Rectal smooth muscle tissue (tissue), 1 donor: ENCODE results near the gene SARNP.
"Not testable (repeated sequence)": the region's sequence is repeated elsewhere in the genome, so short reads cannot be mapped to it uniquely, and the experiment has no call there.

ENCODE experiments used
- H3K27ac ChIP-seq: one replicate; pipeline ENCODE4 v1.7.0; 2013; ENCODE audit warnings: low read depth, low read length, inconsistent platforms
- H3K27me3 ChIP-seq: one replicate; pipeline ENCODE4 v1.7.0; 2013; ENCODE audit warnings: low read length; ENCODE audit not compliant: control insufficient read depth, insufficient read depth
- H3K36me3 ChIP-seq: one replicate; pipeline ENCODE4 v1.7.0; 2013; ENCODE audit warnings: low read length; ENCODE audit not compliant: control insufficient read depth, insufficient read depth
- H3K4me1 ChIP-seq: one replicate; pipeline ENCODE4 v1.7.0; 2013; ENCODE audit warnings: low read length; ENCODE audit not compliant: control insufficient read depth, insufficient read depth
- H3K4me3 ChIP-seq: one replicate; pipeline ENCODE4 v1.7.0; 2013; ENCODE audit warnings: low read length
- H3K9ac ChIP-seq: one replicate; pipeline ENCODE4 v1.7.0; 2013; ENCODE audit warnings: low read length

SARNP gene

GRCh38 chr12:55817345-55818139, at the start of gene SARNP, which contains the start of gene ORMDL2:
Gene SARNP (minus strand): TSS chr12:55817724. CDS start chr12:55817701, 23 bp downstream.
Gene ORMDL2 (plus strand): TSS chr12:55818041. CDS start chr12:55819000, 959 bp downstream.
- Histone ChIP-seq H3K27ac (peak within 1 kb of the TSS; percentile 80), H3K4me1 (peaks cover 12% of the 10 kb centered on the region), H3K36me3 (peaks cover 7% of the 10 kb centered on the region), H3K4me3 (peak within 1 kb of the TSS; percentile 88), H3K27me3 (no peaks in the 10 kb centered on the region), H3K9ac (peak within 1 kb of the TSS; percentile 97)

- H3K27ac ChIP-seq, H3K4me3 ChIP-seq, H3K36me3 ChIP-seq, H3K9ac ChIP-seq, H3K27me3 ChIP-seq, H3K4me1 ChIP-seq: not testable (repeated sequence)
Observed at GRCh38 chr12:55866454-55867004, 49.0 kb upstream of the SARNP start.

- Histone ChIP-seq H3K4me3 (no peak overlapping the region), H3K9ac (no peak overlapping the region), H3K27me3 (no peaks in the 10 kb centered on the region), H3K4me1 (no peaks in the 10 kb centered on the region), H3K27ac (no peak overlapping the region), H3K36me3 (no peaks in the 10 kb centered on the region)
Observed at GRCh38 chr12:55865327-55865726, 47.8 kb upstream of the SARNP start.

GRCh38 chr12:55862931-55863330, 45.4 kb upstream of the SARNP start:
- H3K27ac ChIP-seq, H3K27me3 ChIP-seq, H3K9ac ChIP-seq, H3K4me3 ChIP-seq, H3K36me3 ChIP-seq, H3K4me1 ChIP-seq: not testable (repeated sequence)

- Histone ChIP-seq H3K27me3 (no peaks in the 10 kb centered on the region), H3K9ac (no peak overlapping the region), H3K4me1 (no peaks in the 10 kb centered on the region), H3K27ac (no peak overlapping the region), H3K4me3 (no peak overlapping the region), H3K36me3 (no peaks in the 10 kb centered on the region)
Observed at GRCh38 chr12:55862286-55862685, 44.8 kb upstream of the SARNP start.

- Histone ChIP-seq H3K27ac (no peak overlapping the region), H3K9ac (no peak overlapping the region), H3K4me3 (no peak overlapping the region), H3K36me3 (no peaks in the 10 kb centered on the region), H3K27me3 (no peaks in the 10 kb centered on the region), H3K4me1 (no peaks in the 10 kb centered on the region)
Observed at GRCh38 chr12:55861871-55862270, 44.3 kb upstream of the SARNP start.

- Histone ChIP-seq H3K4me1 (no peaks in the 10 kb centered on the region), H3K4me3 (no peak overlapping the region), H3K27ac (no peak overlapping the region), H3K27me3 (no peaks in the 10 kb centered on the region), H3K36me3 (no peaks in the 10 kb centered on the region), H3K9ac (no peak overlapping the region)
Observed at GRCh38 chr12:55861396-55861795, 43.9 kb upstream of the SARNP start.

GRCh38 chr12:55852740-55853139, 35.2 kb upstream of the SARNP start:
- H3K4me1 ChIP-seq = no peaks in the 10 kb centered on the region
- no peaks in the 10 kb centered on the region for H3K27me3 ChIP-seq
- H3K27ac ChIP-seq = no peak overlapping the region
- no peak overlapping the region for H3K9ac ChIP-seq
- H3K36me3 ChIP-seq = no peaks in the 10 kb centered on the region
- H3K4me3 ChIP-seq = no peak overlapping the region

- Histone ChIP-seq H3K9ac (no peak overlapping the region), H3K27me3 (no peaks in the 10 kb centered on the region), H3K36me3 (no peaks in the 10 kb centered on the region), H3K27ac (no peak overlapping the region), H3K4me3 (no peak overlapping the region), H3K4me1 (no peaks in the 10 kb centered on the region)
Observed at GRCh38 chr12:55850893-55851292, 33.4 kb upstream of the SARNP start.

GRCh38 chr12:55850401-55850800, 32.9 kb upstream of the SARNP start:
- Histone ChIP-seq H3K27me3 (no peaks in the 10 kb centered on the region), H3K9ac (no peak overlapping the region), H3K36me3 (no peaks in the 10 kb centered on the region), H3K27ac (no peak overlapping the region), H3K4me1 (no peaks in the 10 kb centered on the region), H3K4me3 (no peak overlapping the region)

GRCh38 chr12:55849616-55850343, 32.3 kb upstream of the SARNP start:
- Histone ChIP-seq H3K27ac (no peak overlapping the region), H3K27me3 (no peaks in the 10 kb centered on the region), H3K4me3 (no peak overlapping the region), H3K4me1 (no peaks in the 10 kb centered on the region), H3K9ac (no peak overlapping the region), H3K36me3 (no peaks in the 10 kb centered on the region)

- no peak overlapping the region for H3K4me3 ChIP-seq
Observed at GRCh38 chr12:55847603-55848291, 30.2 kb upstream of the SARNP start.

More at GRCh38 chr12:55847603-55848291, 30.2 kb upstream of the SARNP start:
- Histone ChIP-seq H3K36me3 (no peaks in the 10 kb centered on the region), H3K27me3 (no peaks in the 10 kb centered on the region), H3K27ac (peak overlapping the region; percentile 70), H3K9ac (no peak overlapping the region), H3K4me1 (no peaks in the 10 kb centered on the region)
